Esophagus squamous epithelium (tissue), 5 donors: ENCODE measurements around the gene GPHN. TPM values are rescaled to one million over a fixed set of nuclear protein-coding genes. Genes with fewer than 3 reads are reported as not detected.
"Not testable (repeated sequence)": the region's sequence is repeated elsewhere in the genome, so short reads cannot be mapped to it uniquely, and the experiment has no call there.

Experiments used
- DNase-seq: peaks from one replicate; lab custom pipeline; 2025; lab: John Stamatoyannopoulos, UW
- H3K27ac ChIP-seq, 4 donors: fragments of 200-600 bp; sonication (generic); one replicate each; pipeline ENCODE4 v1.5.1; 2016 to 2019; ENCODE audit warnings: mild to moderate bottlenecking in 1 of 4
- H3K27me3 ChIP-seq, 4 donors: fragments of 200-600 bp; sonication (generic); 1 replicate in 3 of 4; 2 replicates in 1 of 4; pipeline versions ENCODE4 v1.5.1 to v1.6.0; 2017 to 2021; ENCODE audit warnings: antibody characterized with exemption in 1 of 4
- H3K36me3 ChIP-seq, 3 donors: fragments of 200-600 bp; sonication (generic); one replicate each; pipeline ENCODE4 v1.5.1; 2016 to 2019
- H3K4me1 ChIP-seq, 3 donors: fragments of 200-600 bp; sonication (generic); one replicate each; pipeline ENCODE4 v1.5.1; 2017 to 2019
- H3K4me3 ChIP-seq, 4 donors: fragments of 200-600 bp; sonication (generic); 1 replicate in 3 of 4; 2 replicates in 1 of 4; pipeline ENCODE4 v1.5.1; 2016 to 2019; ENCODE audit warnings: mild to moderate bottlenecking in 2 of 4, moderate library complexity in 1 of 4
- H3K9me3 ChIP-seq, 3 donors: fragments of 200-600 bp; sonication (generic); one replicate each; pipeline ENCODE4 v1.5.1; 2016 to 2019
- CTCF ChIP-seq, 6 experiments: fragments of 450-650 bp in 4 of 6; fragments of 200-600 bp in 2 of 6; sonication (generic) in 2 of 6; IDR thresholded peaks; one replicate each; pipeline ENCODE4 v1.5.1; 2016 to 2019; ENCODE audit warnings: antibody characterized with exemption in 6 of 6, mild to moderate bottlenecking in 4 of 6, moderate library complexity in 4 of 6
- POLR2A ChIP-seq, 4 donors: fragments of 450-650 bp; IDR thresholded peaks; one replicate each; pipeline ENCODE4 v1.6.1; 2017; ENCODE audit warnings: antibody characterized with exemption in 4 of 4, mild to moderate bottlenecking in 4 of 4, moderate library complexity in 3 of 4
- WGBS, 2 donors: methylation state at CpG; one replicate each; pipeline ENCODE4 v1.1.5; 2018; 5-methylcytosine and 5-hydroxymethylcytosine counted together
- intact Hi-C: fragments of 100-400 bp; cut with DNase I; formaldehyde crosslinking; loops from one replicate; pipeline ENCODE4 v1.15.0; 2022
- total RNA-seq, 4 donors: library from RNA; depleted of rRNA; stranded (reverse); fragments of >200 nt; gene quantifications; one replicate each; pipeline ENCODE4 v1.1.0, GENCODE V29; 2016
- donor health status: DM: yes; HTN: yes; CAD: no.

GPHN gene
- total RNA-seq, 4 donors from 2014 or later: 8.3 to 28.4 (median 12.8) TPM

DNA sequence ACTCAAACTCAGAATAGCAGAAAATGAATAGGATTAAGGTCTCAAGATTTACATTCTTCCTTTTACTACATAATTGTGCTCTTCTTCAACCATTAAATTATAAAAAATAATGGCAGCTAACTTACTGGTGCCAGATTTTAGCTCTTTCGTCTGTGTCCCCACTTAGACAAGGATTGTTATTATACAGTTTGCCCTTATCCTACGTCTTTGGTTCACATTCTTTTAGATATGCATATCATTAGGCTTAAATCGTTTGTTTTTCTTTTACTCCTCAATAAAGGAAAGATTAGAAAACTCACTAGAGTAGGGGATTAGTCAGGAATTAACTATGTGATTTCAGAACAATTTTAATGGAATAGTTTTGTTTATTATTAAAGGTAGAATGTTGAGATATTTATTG is 551.6 kb downstream of the GPHN start:
- Histone ChIP-seq H3K9me3 (peaks cover 0 to 7% (median 0%) of the 10 kb centered on the region in 3 donors), H3K4me3 (no peak overlapping the region), H3K4me1 (no peaks in the 10 kb centered on the region), H3K27me3 (no peaks in the 10 kb centered on the region), H3K27ac (no peak overlapping the region), H3K36me3 (peaks cover 0 to 40% (median 0%) of the 10 kb centered on the region in 3 donors)
- DNase-seq: no peak
- intact Hi-C loops: no loop called here
- WGBS, 2 donors: 46 to 50% methylated on average over 3 of the region's 3 CpGs
- TF ChIP-seq POLR2A (IDR thresholded peaks at IDR 0.05) (no peak), CTCF (IDR thresholded peaks at IDR 0.05) (no peak)

DNA sequence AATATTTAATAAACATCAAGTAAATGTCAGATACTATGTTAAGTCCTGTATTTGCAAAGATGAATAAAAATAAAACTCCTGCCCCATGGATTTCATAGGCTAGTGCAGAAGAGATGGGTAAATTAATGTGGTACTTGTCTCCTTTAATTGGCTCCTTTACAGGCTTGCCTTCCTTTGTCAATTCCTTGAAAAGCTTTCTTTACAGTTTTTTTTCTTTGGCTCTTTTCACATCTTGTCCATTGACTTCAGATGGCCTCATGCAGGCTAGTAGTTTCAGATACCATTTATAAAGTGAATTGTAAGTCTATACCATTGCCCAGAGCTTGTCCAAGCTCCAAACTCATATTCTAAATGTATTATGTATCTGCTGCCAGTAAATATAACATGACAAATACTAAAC is 552.6 kb downstream of the GPHN start:
- no peak for DNase-seq
- H3K27ac ChIP-seq: no peak overlapping the region
- TF ChIP-seq CTCF (IDR thresholded peaks at IDR 0.05) (no peak), POLR2A (IDR thresholded peaks at IDR 0.05) (no peak)
- peaks cover 0 to 7% (median 0%) of the 10 kb centered on the region in 3 donors for H3K9me3 ChIP-seq
- H3K36me3 ChIP-seq: peaks cover 0 to 40% (median 0%) of the 10 kb centered on the region in 3 donors
- intact Hi-C loops: no loop called here
- no peaks in the 10 kb centered on the region for H3K4me1 ChIP-seq
- H3K27me3 ChIP-seq: no peaks in the 10 kb centered on the region
- no peak overlapping the region for H3K4me3 ChIP-seq

DNA sequence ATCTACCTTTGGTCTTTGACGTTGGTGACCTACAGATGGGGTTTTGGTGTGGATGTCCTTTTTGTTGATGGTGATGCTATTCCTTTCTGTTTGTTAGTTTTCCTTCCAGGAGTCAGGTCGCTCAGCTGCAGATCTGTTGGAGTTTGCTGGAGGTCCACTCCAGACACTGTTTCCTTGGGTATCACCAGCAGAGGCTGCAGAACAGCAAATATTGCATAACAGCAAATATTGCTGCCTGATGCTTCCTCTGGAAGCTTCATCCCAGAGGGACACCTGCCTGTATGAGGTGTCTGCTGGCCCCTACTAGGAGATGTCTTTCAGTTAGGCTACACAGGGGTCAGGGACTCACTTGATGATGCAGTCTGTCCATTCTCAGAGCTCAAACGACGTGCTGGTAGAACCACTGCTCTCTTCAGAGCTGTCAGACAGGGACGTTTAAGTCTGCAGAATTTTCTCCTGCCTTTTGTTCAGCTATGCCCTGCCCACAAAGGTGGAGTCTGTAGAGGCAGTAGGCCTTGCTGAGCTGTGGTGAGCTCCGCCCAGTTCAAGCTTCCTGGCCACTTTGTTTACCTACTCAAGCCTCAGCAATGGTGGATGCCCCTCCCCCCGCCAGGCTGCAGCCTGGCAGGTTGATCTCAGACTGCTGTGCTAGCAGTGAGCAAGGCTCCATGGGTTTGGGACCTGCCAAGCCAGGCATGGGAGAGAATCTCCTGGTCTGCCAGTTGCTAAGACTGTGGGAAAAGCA is 559.3 kb downstream of the GPHN start:
- DNase-seq, intact Hi-C loops, H3K27me3 ChIP-seq, H3K4me3 ChIP-seq, H3K9me3 ChIP-seq, H3K4me1 ChIP-seq, H3K27ac ChIP-seq: not testable (repeated sequence)
- 84 to 86% methylated on average over 5 to 6 of the region's 7 CpGs for WGBS, 2 donors
- H3K36me3 ChIP-seq: peaks cover 0 to 16% (median 0%) of the 10 kb centered on the region in 3 donors

DNA sequence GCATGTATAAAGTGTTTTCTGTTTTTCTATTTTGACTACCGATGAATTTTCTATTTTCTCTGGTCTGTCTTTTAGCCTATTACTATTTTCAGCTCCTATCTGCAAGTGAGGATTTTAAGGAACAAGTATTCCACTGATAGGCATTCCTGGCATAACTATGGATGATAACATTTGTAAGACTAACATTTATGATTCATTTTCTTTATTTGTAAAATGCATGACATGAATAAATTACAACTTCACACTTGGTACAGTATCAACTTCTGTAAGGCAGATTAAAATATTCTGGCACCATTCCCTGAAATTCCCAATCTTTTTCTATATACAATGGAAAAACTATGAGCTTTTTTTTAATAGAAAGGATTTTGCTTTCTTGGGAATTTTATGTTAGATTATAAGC is 560.3 kb downstream of the GPHN start:
- intact Hi-C loops: no loop called here
- peaks cover 0 to 6% (median 0%) of the 10 kb centered on the region in 3 donors for H3K36me3 ChIP-seq
- WGBS, 2 donors: 79 to 86% methylated on average over 1 of the region's 1 CpG
- no peak for DNase-seq
- H3K9me3 ChIP-seq: no peaks in the 10 kb centered on the region
- H3K4me1 ChIP-seq: no peaks in the 10 kb centered on the region
- H3K4me3 ChIP-seq: no peak overlapping the region
- no peak for TF ChIP-seq CTCF (IDR thresholded peaks at IDR 0.05)
- no peak for TF ChIP-seq POLR2A (IDR thresholded peaks at IDR 0.05)
- no peak overlapping the region for H3K27ac ChIP-seq
- H3K27me3 ChIP-seq: no peaks in the 10 kb centered on the region

DNA sequence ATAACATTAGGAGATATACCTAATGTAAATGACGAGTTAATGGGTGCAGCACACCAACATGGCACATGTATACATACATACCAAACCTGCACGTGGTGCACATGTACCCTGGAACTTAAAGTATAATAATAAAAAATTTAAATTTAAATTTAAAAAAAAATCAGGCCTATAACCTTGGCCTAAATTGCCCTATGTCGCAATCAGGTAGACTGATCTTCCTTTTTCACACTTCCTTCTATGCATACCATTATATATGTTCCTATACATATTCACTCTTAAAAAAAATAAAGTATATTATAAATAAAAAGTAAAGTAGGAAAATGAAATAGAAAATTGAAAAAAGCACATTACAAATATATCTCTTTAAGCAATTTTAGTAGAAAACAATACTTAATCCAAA is 563.6 kb downstream of the GPHN start:
- no peak for DNase-seq
- Histone ChIP-seq H3K9me3 (no peaks in the 10 kb centered on the region), H3K4me3 (no peak overlapping the region), H3K4me1 (no peaks in the 10 kb centered on the region), H3K27me3 (no peaks in the 10 kb centered on the region), H3K27ac (no peak overlapping the region), H3K36me3 (no peaks in the 10 kb centered on the region)
- intact Hi-C loops: no loop called here
- WGBS, 2 donors: 96 to 97% methylated on average over 3 of the region's 3 CpGs
- TF ChIP-seq POLR2A (IDR thresholded peaks at IDR 0.05) (no peak), CTCF (IDR thresholded peaks at IDR 0.05) (no peak)
